CD8-positive, alpha-beta memory T cell (primary cell): ENCODE results near the gene ADCY4. TPM values are rescaled to one million over a fixed set of nuclear protein-coding genes. Genes with fewer than 3 reads are reported as not detected.
A peak's percentile ranks its signal among the peaks of the same experiment; 100 is the strongest.

Source experiments
- CTCF ChIA-PET: fragments of 350-600 bp; sonication (Branson Sonifier 250); formaldehyde crosslinking; loops from one replicate; lab custom pipeline; 2021; ENCODE audit warnings: antibody characterized with exemption; lab: Charles Lee
- POLR2A ChIA-PET: fragments of 350-600 bp; sonication (Branson Sonifier 250); formaldehyde crosslinking; loops from one replicate; lab custom pipeline; 2021; ENCODE audit warnings: antibody characterized with exemption; lab: Charles Lee
- DNase-seq, 5 donors: peaks; one replicate each; pipeline versions ENCODE4 v3.0.0 to v3.0.0-alpha.2; 2020 to 2022; ENCODE audit warnings: mixed read lengths in 1 of 5
- H3K27ac ChIP-seq: one replicate; pipeline ENCODE4 v1.7.0; 2013; ENCODE audit warnings: low read depth, mild to moderate bottlenecking, low read length, moderate library complexity
- H3K27me3 ChIP-seq: 2 replicates; pipeline ENCODE4 v1.7.0; 2013; ENCODE audit warnings: low read length, mild to moderate bottlenecking; ENCODE audit not compliant: insufficient read depth, poor library complexity, severe bottlenecking
- H3K36me3 ChIP-seq: 2 replicates; pipeline ENCODE4 v1.7.0; 2013; ENCODE audit warnings: mild to moderate bottlenecking, low read length, moderate library complexity; ENCODE audit not compliant: insufficient read depth
- H3K4me1 ChIP-seq: 2 replicates; pipeline ENCODE4 v1.7.0; 2013; ENCODE audit warnings: mild to moderate bottlenecking, low read length, moderate library complexity; ENCODE audit not compliant: insufficient read depth
- H3K4me3 ChIP-seq: 2 replicates; pipeline ENCODE4 v1.7.0; 2013; ENCODE audit warnings: mild to moderate bottlenecking, low read length
- H3K9me3 ChIP-seq: 2 replicates; pipeline ENCODE4 v1.7.0; 2013; ENCODE audit warnings: mild to moderate bottlenecking, low read length
- H3K27ac Mint-ChIP-seq, 8 donors: one replicate each; pipeline ENCODE4 v1.8.0; 2020 to 2021; ENCODE audit warnings: mixed read lengths in 8 of 8, mild to moderate bottlenecking in 6 of 8, inconsistent platforms in 3 of 8, moderate library complexity in 3 of 8
- H3K27me3 Mint-ChIP-seq, 2 donors: one replicate each; pipeline ENCODE4 v1.8.0; 2020 to 2021; ENCODE audit warnings: mixed read lengths in 2 of 2, mild to moderate bottlenecking in 1 of 2, moderate library complexity in 1 of 2
- H3K36me3 Mint-ChIP-seq, 3 donors: one replicate each; pipeline ENCODE4 v1.8.0; 2020 to 2021; ENCODE audit warnings: mixed read lengths in 3 of 3, inconsistent platforms in 1 of 3, mild to moderate bottlenecking in 1 of 3
- H3K4me1 Mint-ChIP-seq, 3 donors: one replicate each; pipeline ENCODE4 v1.8.0; 2020 to 2021; ENCODE audit warnings: mixed read lengths in 3 of 3, inconsistent platforms in 1 of 3, mild to moderate bottlenecking in 1 of 3
- H3K4me3 Mint-ChIP-seq, 7 donors: one replicate each; pipeline ENCODE4 v1.8.0; 2020 to 2021; ENCODE audit warnings: mixed read lengths in 7 of 7, mild to moderate bottlenecking in 6 of 7, moderate library complexity in 4 of 7, inconsistent platforms in 2 of 7
- H3K9me3 Mint-ChIP-seq, 5 donors: one replicate each; pipeline ENCODE4 v1.8.0; 2020 to 2022; ENCODE audit warnings: mixed read lengths in 5 of 5, mild to moderate bottlenecking in 3 of 5, moderate library complexity in 2 of 5, inconsistent platforms in 1 of 5
- polyA plus RNA-seq: library from polyadenylated mRNA; unstranded; fragments of 300-500 nt; fragmentation: Illumina TruSeq; gene quantifications from one replicate; pipeline ENCODE4 v1.2.3, GENCODE V29; 2021
- total RNA-seq, 2 experiments: library from RNA; stranded (reverse); gene quantifications; one replicate each; pipeline ENCODE4 v1.2.3, GENCODE V29; 2021

The ADCY4 gene
- total and polyA plus RNA-seq, 3 experiments from 2014 or later, result 0.64 to 1.5 (median 0.84) TPM

GRCh38 chr14:24369463-24369862 lies 34.6 kb upstream of the ADCY4 start:
- Histone ChIP-seq H3K4me1 (peaks cover 30% of the 10 kb centered on the region), H3K27ac (no peak overlapping the region), H3K27me3 (peaks cover 45% of the 10 kb centered on the region), H3K9me3 (no peaks in the 10 kb centered on the region), H3K36me3 (no peaks in the 10 kb centered on the region), H3K4me3 (no peak overlapping the region)
- Mint-ChIP-seq H3K4me3 (peak overlapping the region in 5 of 7 donors; percentile 10 to 48 (median 29)), H3K9me3 (no peaks in the 10 kb centered on the region), H3K27me3 (peaks cover 33 to 47% of the 10 kb centered on the region in 2 donors), H3K36me3 (no peaks in the 10 kb centered on the region), H3K4me1 (peaks cover 28 to 36% (median 34%) of the 10 kb centered on the region in 3 donors), H3K27ac (peak overlapping the region in 2 of 8 donors; percentile 19 to 49)
- ChIA-PET CTCF (no interaction called here), POLR2A (interaction anchor here (0.6 kb wide), 1 partner anchor 60 kb away, joined by 3 read pairs; the partner anchor contains the start of gene KHNYN)
- no peak for DNase-seq

GRCh38 chr14:24368562-24369252 lies 33.8 kb upstream of the ADCY4 start:
- Histone ChIP-seq H3K9me3 (no peaks in the 10 kb centered on the region), H3K4me1 (peaks cover 30% of the 10 kb centered on the region), H3K36me3 (no peaks in the 10 kb centered on the region), H3K27me3 (peaks cover 45% of the 10 kb centered on the region), H3K27ac (no peak overlapping the region), H3K4me3 (no peak overlapping the region)
- POLR2A ChIA-PET, result interaction anchor here (0.7 kb wide), 1 partner anchor 24 kb away, joined by 7 read pairs; no protein-coding TSS in a partner anchor
- Mint-ChIP-seq H3K9me3 (no peaks in the 10 kb centered on the region), H3K27me3 (peaks cover 32 to 43% of the 10 kb centered on the region in 2 donors), H3K4me3 (peak overlapping the region; percentile 5 to 67 (median 55)), H3K27ac (peak overlapping the region in 1 of 8 donors; percentile 49), H3K36me3 (no peaks in the 10 kb centered on the region), H3K4me1 (peaks cover 28 to 36% (median 34%) of the 10 kb centered on the region in 3 donors)
- CTCF ChIA-PET, result no interaction called here
- peak; percentile 13 to 73 (median 36) for DNase-seq

- no peaks in the 10 kb centered on the region for H3K36me3 ChIP-seq
- ChIA-PET CTCF (no interaction called here), POLR2A (interaction anchor here (0.7 kb wide), 1 partner anchor 24 kb away, joined by 7 read pairs; no protein-coding TSS in a partner anchor)
- Mint-ChIP-seq H3K36me3 (no peaks in the 10 kb centered on the region), H3K4me3 (peak overlapping the region in 6 of 7 donors; percentile 19 to 67 (median 56)), H3K27me3 (peaks cover 34 to 46% of the 10 kb centered on the region in 2 donors), H3K4me1 (peaks cover 28 to 36% (median 34%) of the 10 kb centered on the region in 3 donors), H3K27ac (no peak overlapping the region), H3K9me3 (no peaks in the 10 kb centered on the region)
- H3K9me3 ChIP-seq, result no peaks in the 10 kb centered on the region
- peaks cover 30% of the 10 kb centered on the region for H3K4me1 ChIP-seq
- DNase-seq, result no peak
- H3K4me3 ChIP-seq, result no peak overlapping the region
- H3K27me3 ChIP-seq, result peaks cover 45% of the 10 kb centered on the region
- no peak overlapping the region for H3K27ac ChIP-seq
Measured at GRCh38 chr14:24368212-24368561, 33.3 kb upstream of the ADCY4 start.

- H3K9me3 Mint-ChIP-seq, result no peaks in the 10 kb centered on the region
- POLR2A ChIA-PET, result interaction anchor here (0.7 kb wide), 1 partner anchor 23 kb away, joined by 7 read pairs; no protein-coding TSS in a partner anchor
- peak within 1 kb of the TSS; percentile 14 to 76 (median 74) for H3K4me3 Mint-ChIP-seq
- Histone ChIP-seq H3K9me3 (no peaks in the 10 kb centered on the region), H3K36me3 (no peaks in the 10 kb centered on the region), H3K27me3 (peaks cover 45% of the 10 kb centered on the region), H3K4me3 (peak within 1 kb of the TSS; percentile 28), H3K27ac (peak within 1 kb of the TSS; percentile 20), H3K4me1 (peaks cover 30% of the 10 kb centered on the region)
- H3K4me1 Mint-ChIP-seq, result peaks cover 28 to 36% (median 34%) of the 10 kb centered on the region in 3 donors
- no peaks in the 10 kb centered on the region for H3K36me3 Mint-ChIP-seq
- peaks cover 38 to 47% of the 10 kb centered on the region in 2 donors for H3K27me3 Mint-ChIP-seq
- peak in 1 of 5 donors; percentile 8 for DNase-seq
- H3K27ac Mint-ChIP-seq, result peak within 1 kb of the TSS in 5 of 8 donors; percentile 49 to 95 (median 69)
- CTCF ChIA-PET, result no interaction called here
Measured at GRCh38 chr14:24367514-24368211, 32.8 kb upstream of the ADCY4 start, which contains the start of gene NFATC4. TSS of gene NFATC4 (plus strand) at chr14:24368184. CDS start at chr14:24368341, 157 bp downstream.

- no peaks in the 10 kb centered on the region for H3K36me3 ChIP-seq
- no peaks in the 10 kb centered on the region for H3K9me3 ChIP-seq
- peak overlapping the region; percentile 28 for H3K4me3 ChIP-seq
- Mint-ChIP-seq H3K27me3 (peaks cover 38 to 52% of the 10 kb centered on the region in 2 donors), H3K4me3 (peak overlapping the region in 6 of 7 donors; percentile 27 to 76 (median 74)), H3K9me3 (no peaks in the 10 kb centered on the region), H3K27ac (peak overlapping the region in 3 of 8 donors; percentile 27 to 86 (median 69)), H3K4me1 (peaks cover 28 to 36% (median 34%) of the 10 kb centered on the region in 3 donors), H3K36me3 (no peaks in the 10 kb centered on the region)
- DNase-seq, result peak in 3 of 5 donors; percentile 16 to 48 (median 27)
- POLR2A ChIA-PET, result interaction anchor here (0.7 to 1.9 kb wide), 3 partner anchors 63 to 96 kb away, joined by 3 to 14 read pairs (median 11); partner anchors contain the start of genes CBLN3 and KHNYN
- peak overlapping the region; percentile 20 for H3K27ac ChIP-seq
- peaks cover 45% of the 10 kb centered on the region for H3K27me3 ChIP-seq
- peaks cover 30% of the 10 kb centered on the region for H3K4me1 ChIP-seq
- CTCF ChIA-PET, result interaction anchor here (1.0 to 2.2 kb wide), 5 partner anchors 10 to 70 kb away, joined by 3 to 26 read pairs (median 5); partner anchors contain the start of genes CBLN3 and KHNYN
Measured at GRCh38 chr14:24366721-24367513, 32.0 kb upstream of the ADCY4 start.

- Histone ChIP-seq H3K27me3 (peaks cover 45% of the 10 kb centered on the region), H3K9me3 (no peaks in the 10 kb centered on the region), H3K4me1 (peaks cover 30% of the 10 kb centered on the region), H3K36me3 (no peaks in the 10 kb centered on the region), H3K27ac (no peak overlapping the region), H3K4me3 (no peak overlapping the region)
- Mint-ChIP-seq H3K9me3 (no peaks in the 10 kb centered on the region), H3K4me1 (peaks cover 28 to 36% (median 34%) of the 10 kb centered on the region in 3 donors), H3K36me3 (no peaks in the 10 kb centered on the region), H3K27me3 (peaks cover 38 to 57% of the 10 kb centered on the region in 2 donors), H3K4me3 (peak overlapping the region in 3 of 7 donors; percentile 26 to 74 (median 41)), H3K27ac (peak overlapping the region in 1 of 8 donors; percentile 57)
- ChIA-PET CTCF (interaction anchor here (1.0 to 2.2 kb wide), 8 partner anchors 9 to 286 kb away, joined by 3 to 26 read pairs (median 4); partner anchors contain the start of genes CBLN3 and KHNYN), POLR2A (interaction anchor here (0.6 to 1.9 kb wide), 5 partner anchors 33 to 276 kb away, joined by 3 to 14 read pairs (median 4); partner anchors contain the start of genes CBLN3, KHNYN and NYNRIN)
- DNase-seq, result peak in 1 of 5 donors; percentile 29
Measured at GRCh38 chr14:24366413-24366720, 31.5 kb upstream of the ADCY4 start.
